AG04450 (cell line): ENCODE measurements around the gene RAB36. TPM values are rescaled to one million over a fixed set of nuclear protein-coding genes. Genes with fewer than 3 reads are reported as not detected.

Experiments
- CTCF ChIA-PET: fragments of 300-600, 350-600 bp; formaldehyde crosslinking; extraction: SDS; loops from one replicate; lab custom pipeline; 2022; ENCODE audit warnings: antibody characterized with exemption, inconsistent platforms; lab: Charles Lee
- POLR2A ChIA-PET: fragments of 350-600 bp; formaldehyde crosslinking; extraction: SDS; loops from one replicate; lab custom pipeline; 2021; ENCODE audit warnings: antibody characterized with exemption, inconsistent platforms; lab: Yijun Ruan, JAX
- DNase-seq: peaks from one replicate; pipeline ENCODE4 v3.0.0-alpha.2; 2011; ENCODE audit warnings: low read depth, low spot score
- H3K27ac ChIP-seq: one replicate; pipeline ENCODE4 v1.5.1; 2012; ENCODE audit warnings: low read depth, low read length, control low read depth
- H3K27me3 ChIP-seq: one replicate; pipeline ENCODE4 v1.6.0; 2012; ENCODE audit warnings: low read length; ENCODE audit not compliant: control insufficient read depth, insufficient read depth
- H3K4me3 ChIP-seq: 2 replicates; pipeline ENCODE4 v1.5.1; 2011; ENCODE audit warnings: mild to moderate bottlenecking, low read depth, low read length, control low read depth
- H3K9me3 ChIP-seq: 2 replicates; pipeline ENCODE4 v1.5.1; 2012; ENCODE audit warnings: low read length; ENCODE audit not compliant: control insufficient read depth, insufficient read depth
- polyA plus RNA-seq: library from polyadenylated mRNA; depleted of rRNA; stranded (reverse); fragments of >200 nt; gene quantifications from 2 replicates; pipeline ENCODE4 v1.2.3, GENCODE V29; 2011
- TF ChIP-seq, protein P1 (sequence below): IDR thresholded peaks from 2 replicates; pipeline ENCODE4 v1.5.1; 2011; ENCODE audit warnings: low read depth, low read length, control low read depth, inconsistent platforms

Gene RAB36
- polyA plus RNA-seq, 1 experiment: 2.6 TPM

DNA sequence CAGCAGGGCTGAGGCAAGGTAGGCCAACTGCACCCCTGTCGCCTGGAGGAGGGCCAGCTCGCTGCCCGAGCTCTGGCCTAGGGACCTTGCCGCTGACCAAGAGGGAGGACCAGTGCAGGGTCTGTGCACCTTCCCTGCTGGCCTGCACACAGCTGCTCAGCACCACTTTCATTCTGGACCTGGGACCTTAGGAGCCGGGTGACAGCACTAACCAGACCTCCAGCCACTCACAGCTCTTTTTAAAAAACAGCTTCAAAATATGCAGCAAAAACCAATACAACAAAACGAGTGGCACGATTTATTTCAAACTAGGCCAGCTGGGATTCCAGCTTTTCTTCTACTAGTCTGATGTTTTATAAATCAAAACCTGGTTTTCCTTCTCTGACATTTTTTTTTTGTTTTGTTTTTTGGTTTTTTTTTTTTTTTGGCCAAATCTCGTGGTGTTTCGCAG lies 21.4 kb upstream of the RAB36 start:
- POLR2A ChIA-PET: no interaction called here
- Histone ChIP-seq H3K4me3 (no peak overlapping the region), H3K9me3 (no peaks in the 10 kb centered on the region), H3K27me3 (peaks cover 5% of the 10 kb centered on the region), H3K27ac (no peak overlapping the region)
- CTCF ChIA-PET: interaction anchor here (0.6 to 15.1 kb wide), 2 partner anchors 166 to 468 kb away, joined by 3 to 304 read pairs; no protein-coding TSS in a partner anchor
- TF ChIP-seq, protein P1, sequence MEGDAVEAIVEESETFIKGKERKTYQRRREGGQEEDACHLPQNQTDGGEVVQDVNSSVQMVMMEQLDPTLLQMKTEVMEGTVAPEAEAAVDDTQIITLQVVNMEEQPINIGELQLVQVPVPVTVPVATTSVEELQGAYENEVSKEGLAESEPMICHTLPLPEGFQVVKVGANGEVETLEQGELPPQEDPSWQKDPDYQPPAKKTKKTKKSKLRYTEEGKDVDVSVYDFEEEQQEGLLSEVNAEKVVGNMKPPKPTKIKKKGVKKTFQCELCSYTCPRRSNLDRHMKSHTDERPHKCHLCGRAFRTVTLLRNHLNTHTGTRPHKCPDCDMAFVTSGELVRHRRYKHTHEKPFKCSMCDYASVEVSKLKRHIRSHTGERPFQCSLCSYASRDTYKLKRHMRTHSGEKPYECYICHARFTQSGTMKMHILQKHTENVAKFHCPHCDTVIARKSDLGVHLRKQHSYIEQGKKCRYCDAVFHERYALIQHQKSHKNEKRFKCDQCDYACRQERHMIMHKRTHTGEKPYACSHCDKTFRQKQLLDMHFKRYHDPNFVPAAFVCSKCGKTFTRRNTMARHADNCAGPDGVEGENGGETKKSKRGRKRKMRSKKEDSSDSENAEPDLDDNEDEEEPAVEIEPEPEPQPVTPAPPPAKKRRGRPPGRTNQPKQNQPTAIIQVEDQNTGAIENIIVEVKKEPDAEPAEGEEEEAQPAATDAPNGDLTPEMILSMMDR: no peak
- no peak for DNase-seq

DNA sequence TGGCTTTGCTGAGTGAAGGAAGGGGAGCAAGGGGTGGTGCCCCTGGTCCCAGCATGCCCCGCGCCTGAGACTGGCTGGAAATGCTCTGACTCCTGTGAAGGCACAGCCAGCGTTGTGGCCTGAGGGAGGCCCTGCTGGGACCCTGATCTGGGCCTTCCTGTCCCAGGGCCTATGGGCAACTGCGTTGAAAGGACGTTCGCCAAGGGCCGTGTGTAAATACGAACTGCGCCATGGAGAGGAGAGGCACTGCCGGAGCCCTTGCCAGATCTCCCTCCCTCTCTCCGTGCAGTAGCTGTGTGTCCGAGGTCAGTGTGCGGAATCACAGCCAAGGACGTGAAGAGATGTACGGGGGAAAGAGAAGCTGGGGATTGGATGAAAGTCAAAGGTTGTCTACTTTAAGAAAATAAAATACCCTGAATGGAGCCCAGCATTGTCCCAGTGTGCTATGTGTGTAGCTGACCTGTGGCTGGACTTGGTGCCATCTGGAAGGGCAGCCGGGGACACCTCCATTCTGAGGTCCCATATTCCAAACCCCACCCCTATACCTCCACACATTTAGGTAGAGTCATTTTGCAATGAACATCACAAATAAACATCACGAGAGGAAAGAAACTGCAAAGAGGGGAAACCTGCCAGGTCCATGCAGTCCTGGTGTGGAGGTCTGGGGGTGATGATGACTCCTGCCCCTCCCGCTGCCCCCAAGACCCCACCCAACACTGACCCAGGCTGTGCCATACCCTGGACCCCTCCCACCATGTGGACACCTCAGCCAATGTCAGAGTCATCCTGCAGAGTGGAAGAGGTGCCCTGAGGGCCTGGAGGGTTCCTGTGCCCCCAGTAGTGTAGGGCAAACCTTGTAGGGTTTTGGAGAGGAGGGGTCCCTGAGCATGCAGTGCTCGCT lies 20.4 kb upstream of the RAB36 start:
- ChIA-PET POLR2A (no interaction called here), CTCF (interaction anchor here (0.5 to 15.1 kb wide), 2 partner anchors 167 to 261 kb away, joined by 6 to 304 read pairs; no protein-coding TSS in a partner anchor)
- TF ChIP-seq, protein P1: no peak
- peaks cover 5% of the 10 kb centered on the region for H3K27me3 ChIP-seq
- H3K27ac ChIP-seq: no peak overlapping the region
- no peak for DNase-seq
- no peak overlapping the region for H3K4me3 ChIP-seq
- H3K9me3 ChIP-seq: no peaks in the 10 kb centered on the region

DNA sequence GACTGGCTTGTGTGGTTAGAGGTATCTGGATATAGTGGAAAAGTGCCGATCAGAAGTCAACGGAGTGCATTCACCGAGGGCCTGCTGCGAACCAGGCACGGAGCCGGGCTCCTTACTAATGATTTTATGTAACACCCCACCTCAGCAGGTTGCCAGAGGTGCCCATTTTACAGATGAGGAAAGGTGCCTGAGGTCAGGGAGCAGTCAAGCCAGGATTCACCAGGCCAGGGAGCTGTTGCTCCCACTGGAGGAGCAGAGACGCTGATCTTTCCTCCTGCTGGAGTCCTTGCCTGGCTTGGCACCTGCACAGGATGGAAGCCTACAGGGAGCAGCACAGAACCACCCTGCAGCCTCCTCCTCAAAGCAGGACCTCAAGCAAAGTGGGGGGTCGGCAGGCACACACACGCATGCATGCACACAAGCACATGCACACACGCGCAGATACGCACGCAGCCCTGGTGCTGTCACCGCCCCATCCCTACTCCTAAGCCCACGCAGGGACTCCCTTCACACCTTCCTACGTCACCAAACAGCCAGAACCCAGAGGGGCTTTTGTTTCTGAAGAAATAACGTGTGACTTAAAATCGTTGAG lies 19.7 kb upstream of the RAB36 start:
- CTCF ChIA-PET: interaction anchor here (15.1 kb wide), 1 partner anchor 168 kb away, joined by 304 read pairs; no protein-coding TSS in a partner anchor

DNA sequence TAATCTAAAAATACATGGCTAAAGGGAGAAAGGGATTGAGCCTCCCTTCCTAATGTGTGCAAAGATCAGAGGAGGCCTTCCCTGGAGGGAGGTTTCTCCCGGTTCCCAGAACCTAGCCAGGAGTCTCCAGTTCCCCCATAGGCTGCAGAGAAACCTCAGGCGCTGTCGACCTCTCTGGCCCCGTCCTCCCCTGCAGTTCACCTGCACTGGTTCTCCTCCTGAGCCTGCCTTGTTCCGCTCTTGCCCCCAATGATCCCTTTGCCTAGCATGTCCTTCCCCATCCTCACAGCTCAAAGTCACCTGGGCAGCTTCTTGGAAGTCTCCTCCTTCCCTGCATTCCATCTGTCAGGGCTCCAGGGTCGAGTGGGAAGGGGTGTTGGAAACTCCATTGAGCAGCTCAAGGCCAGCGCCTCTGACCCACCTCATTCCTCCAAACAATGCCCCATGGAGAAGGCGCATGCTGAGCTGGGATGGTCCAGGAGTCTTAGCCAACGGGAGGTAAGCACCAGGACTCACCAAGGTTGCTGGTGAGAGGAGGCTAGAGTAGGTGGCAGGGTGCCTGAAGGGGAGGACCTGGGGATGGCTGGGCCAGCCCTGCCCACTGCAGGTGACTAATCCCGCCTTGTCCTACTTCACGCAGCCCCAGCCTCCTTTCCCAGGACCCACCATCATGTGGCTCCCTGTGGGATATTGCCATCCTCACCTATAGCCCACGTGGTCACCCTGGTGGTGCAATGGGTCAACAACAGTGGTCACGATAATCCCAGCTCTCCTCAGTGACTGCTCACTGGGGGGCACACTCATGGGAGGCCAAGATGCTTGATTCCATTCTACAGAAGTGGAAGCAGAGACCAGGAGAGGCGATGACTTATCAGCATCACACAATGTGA lies 18.9 kb upstream of the RAB36 start:
- CTCF ChIA-PET: interaction anchor here (15.1 kb wide), 1 partner anchor 169 kb away, joined by 304 read pairs; no protein-coding TSS in a partner anchor
- DNase-seq: no peak
- peaks cover 5% of the 10 kb centered on the region for H3K27me3 ChIP-seq
- no peak overlapping the region for H3K27ac ChIP-seq
- TF ChIP-seq, protein P1: no peak
- no peak overlapping the region for H3K4me3 ChIP-seq
- no peaks in the 10 kb centered on the region for H3K9me3 ChIP-seq
- POLR2A ChIA-PET: no interaction called here

More for the DNA sequence above, 19.7 kb upstream of the RAB36 start:
- Histone ChIP-seq H3K4me3 (no peak overlapping the region), H3K27me3 (peaks cover 5% of the 10 kb centered on the region), H3K9me3 (no peaks in the 10 kb centered on the region), H3K27ac (no peak overlapping the region)
- POLR2A ChIA-PET: no interaction called here
- TF ChIP-seq, protein P1: no peak
- no peak for DNase-seq
